Muscle layer of colon (tissue), 2 donors: ENCODE data around the gene GNG7.

Source experiments
- H3K27ac ChIP-seq: one replicate; pipeline ENCODE4 v1.7.0; 2013; ENCODE audit warnings: low read depth, mild to moderate bottlenecking, low read length, moderate library complexity
- H3K27me3 ChIP-seq, 2 donors: one replicate each; pipeline ENCODE4 v1.7.0; 2013; ENCODE audit warnings: low read length in 2 of 2, mild to moderate bottlenecking in 2 of 2; ENCODE audit not compliant: insufficient read depth in 2 of 2, control insufficient read depth in 1 of 2
- H3K36me3 ChIP-seq: one replicate; pipeline ENCODE4 v1.7.0; 2013; ENCODE audit warnings: mild to moderate bottlenecking, low read length; ENCODE audit not compliant: insufficient read depth
- H3K4me1 ChIP-seq: one replicate; pipeline ENCODE4 v1.7.0; 2013; ENCODE audit warnings: mild to moderate bottlenecking, low read length; ENCODE audit not compliant: insufficient read depth
- H3K4me3 ChIP-seq, 2 donors: one replicate each; pipeline ENCODE4 v1.7.0; 2013; ENCODE audit warnings: low read length in 2 of 2, low read depth in 1 of 2, mild to moderate bottlenecking in 1 of 2, moderate library complexity in 1 of 2
- H3K9ac ChIP-seq: one replicate; pipeline ENCODE4 v1.7.0; 2013; ENCODE audit warnings: low read length
- H3K9me3 ChIP-seq: one replicate; pipeline ENCODE4 v1.7.0; 2013; ENCODE audit warnings: mild to moderate bottlenecking, low read length
- donor health status: abdominal sarcoma.
- donor health status: Adenocarcinoma of cecum.

The GNG7 gene

GRCh38 chr19:2702170-2703076 is at the start of gene GNG7:
Gene GNG7, minus strand, starts transcription at chr19:2702694. Its CDS starts 182,006 bp downstream, at chr19:2520688.
- Histone ChIP-seq H3K9me3 (no peaks in the 10 kb centered on the region), H3K9ac (no peak within 1 kb of the TSS), H3K4me3 (peak within 1 kb of the TSS; percentile 56 to 64), H3K4me1 (peaks cover 10% of the 10 kb centered on the region), H3K27me3 (no peaks in the 10 kb centered on the region), H3K36me3 (no peaks in the 10 kb centered on the region), H3K27ac (no peak within 1 kb of the TSS)

- Histone ChIP-seq H3K27me3 (no peaks in the 10 kb centered on the region), H3K27ac (no peak overlapping the region), H3K4me1 (no peaks in the 10 kb centered on the region), H3K9ac (no peak overlapping the region), H3K4me3 (no peak overlapping the region), H3K9me3 (no peaks in the 10 kb centered on the region), H3K36me3 (peaks cover 12% of the 10 kb centered on the region)
Measured at GRCh38 chr19:2751438-2751830, 48.9 kb upstream of the GNG7 start.

GRCh38 chr19:2750808-2751437 is 48.4 kb upstream of the GNG7 start:
- Histone ChIP-seq H3K9me3 (no peaks in the 10 kb centered on the region), H3K9ac (no peak overlapping the region), H3K4me1 (no peaks in the 10 kb centered on the region), H3K4me3 (no peak overlapping the region), H3K36me3 (peaks cover 9% of the 10 kb centered on the region), H3K27ac (no peak overlapping the region), H3K27me3 (no peaks in the 10 kb centered on the region)

- Histone ChIP-seq H3K9ac (no peak overlapping the region), H3K27ac (no peak overlapping the region), H3K4me3 (no peak overlapping the region), H3K27me3 (no peaks in the 10 kb centered on the region), H3K9me3 (no peaks in the 10 kb centered on the region), H3K36me3 (no peaks in the 10 kb centered on the region), H3K4me1 (no peaks in the 10 kb centered on the region)
Measured at GRCh38 chr19:2747349-2747748, 44.9 kb upstream of the GNG7 start.

DNA sequence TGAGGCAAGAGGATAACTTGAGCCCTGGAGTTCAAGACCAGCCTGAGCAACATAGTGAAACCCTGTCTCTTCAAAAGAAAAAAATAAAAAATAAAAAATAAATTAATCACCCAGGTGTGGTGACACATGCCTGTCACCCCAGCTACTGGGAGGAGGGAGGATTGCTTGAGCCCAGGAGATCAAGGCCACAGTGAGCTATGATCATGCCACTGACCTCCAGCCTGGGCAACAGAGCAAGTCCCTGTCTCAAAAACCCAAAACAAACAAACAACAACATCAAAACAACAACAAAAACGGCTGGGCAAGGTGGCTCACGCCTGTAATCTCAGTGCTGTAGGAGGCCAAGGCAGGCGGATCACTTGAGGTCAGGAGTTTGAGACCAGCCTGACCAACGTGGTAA is 41.6 kb upstream of the GNG7 start:
- H3K4me1 ChIP-seq, result peaks cover 4% of the 10 kb centered on the region
- no peak overlapping the region for H3K9ac ChIP-seq
- no peaks in the 10 kb centered on the region for H3K9me3 ChIP-seq
- no peak overlapping the region for H3K27ac ChIP-seq
- H3K36me3 ChIP-seq, result no peaks in the 10 kb centered on the region
- H3K27me3 ChIP-seq, result no peaks in the 10 kb centered on the region
- no peak overlapping the region for H3K4me3 ChIP-seq

GRCh38 chr19:2743099-2743498 is 40.6 kb upstream of the GNG7 start:
- Histone ChIP-seq H3K27ac (no peak overlapping the region), H3K4me3 (no peak overlapping the region), H3K9me3 (no peaks in the 10 kb centered on the region), H3K4me1 (peaks cover 11% of the 10 kb centered on the region), H3K27me3 (no peaks in the 10 kb centered on the region), H3K36me3 (no peaks in the 10 kb centered on the region), H3K9ac (no peak overlapping the region)

- H3K9me3 ChIP-seq, result no peaks in the 10 kb centered on the region
- peaks cover 11% of the 10 kb centered on the region for H3K4me1 ChIP-seq
- H3K27me3 ChIP-seq, result no peaks in the 10 kb centered on the region
- H3K4me3 ChIP-seq, result no peak overlapping the region
- H3K36me3 ChIP-seq, result peaks cover 17% of the 10 kb centered on the region
- H3K9ac ChIP-seq, result no peak overlapping the region
- H3K27ac ChIP-seq, result no peak overlapping the region
Measured at GRCh38 chr19:2740314-2740656, 37.8 kb upstream of the GNG7 start.

- no peak within 1 kb of the TSS for H3K27ac ChIP-seq
- peak within 1 kb of the TSS; percentile 85 to 99 for H3K4me3 ChIP-seq
- peak within 1 kb of the TSS; percentile 24 for H3K9ac ChIP-seq
- H3K27me3 ChIP-seq, result no peaks in the 10 kb centered on the region
- H3K4me1 ChIP-seq, result peaks cover 11% of the 10 kb centered on the region
- no peaks in the 10 kb centered on the region for H3K9me3 ChIP-seq
- H3K36me3 ChIP-seq, result peaks cover 18% of the 10 kb centered on the region
Measured at GRCh38 chr19:2739602-2740313, 37.3 kb upstream of the GNG7 start, which contains the start of gene SLC39A3. Gene SLC39A3, minus strand, starts transcription at chr19:2740017. Its CDS starts 2,760 bp downstream, at chr19:2737257.

GRCh38 chr19:2736550-2737190 is 34.2 kb upstream of the GNG7 start:
- Histone ChIP-seq H3K27me3 (no peaks in the 10 kb centered on the region), H3K27ac (no peak overlapping the region), H3K9me3 (no peaks in the 10 kb centered on the region), H3K4me3 (no peak overlapping the region), H3K36me3 (peaks cover 18% of the 10 kb centered on the region), H3K4me1 (peaks cover 11% of the 10 kb centered on the region), H3K9ac (no peak overlapping the region)

GRCh38 chr19:2735374-2735773 is 32.9 kb upstream of the GNG7 start:
- Histone ChIP-seq H3K4me1 (peaks cover 11% of the 10 kb centered on the region), H3K4me3 (no peak overlapping the region), H3K27ac (no peak overlapping the region), H3K27me3 (no peaks in the 10 kb centered on the region), H3K36me3 (peaks cover 18% of the 10 kb centered on the region), H3K9ac (no peak overlapping the region), H3K9me3 (no peaks in the 10 kb centered on the region)
